Measurements from ENCODE around the gene ANKRD36C. TPM values are rescaled to one million over a fixed set of nuclear protein-coding genes. Genes with fewer than 3 reads are reported as not detected.
"Not testable (repeated sequence)": the region's sequence is repeated elsewhere in the genome, so short reads cannot be mapped to it uniquely, and the experiment has no call there.

The ANKRD36C gene
- total RNA-seq, 1 donor: 46.2 TPM

DNA sequence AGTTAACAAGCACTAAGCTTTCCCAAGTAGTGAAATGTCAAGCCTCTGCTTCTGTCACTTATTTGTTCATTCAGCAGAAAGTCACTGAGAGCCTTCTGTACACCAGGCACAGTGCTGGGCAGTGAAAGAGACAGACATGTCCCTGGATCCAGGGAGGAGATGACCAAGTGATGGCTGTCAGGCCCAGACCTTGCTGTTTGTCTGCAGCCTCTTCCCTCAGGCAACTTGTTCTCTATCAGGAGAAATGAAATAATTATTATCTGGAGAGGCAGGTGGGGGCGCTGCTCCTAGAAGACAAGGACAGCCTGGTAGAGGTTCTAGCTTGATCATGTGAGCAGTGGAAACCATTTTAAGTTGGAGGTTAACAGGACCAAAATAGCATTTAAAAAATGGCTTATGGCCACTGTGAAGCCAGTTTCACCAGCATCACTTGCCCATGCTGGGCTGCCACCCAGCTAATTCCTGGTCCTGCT lies 21.2 kb upstream of the ANKRD36C start:
- H3K4me3 ChIP-seq (ENCODE audit: low read depth, low read length); DNase-seq (ENCODE audit: low read depth): not testable (repeated sequence)

DNA sequence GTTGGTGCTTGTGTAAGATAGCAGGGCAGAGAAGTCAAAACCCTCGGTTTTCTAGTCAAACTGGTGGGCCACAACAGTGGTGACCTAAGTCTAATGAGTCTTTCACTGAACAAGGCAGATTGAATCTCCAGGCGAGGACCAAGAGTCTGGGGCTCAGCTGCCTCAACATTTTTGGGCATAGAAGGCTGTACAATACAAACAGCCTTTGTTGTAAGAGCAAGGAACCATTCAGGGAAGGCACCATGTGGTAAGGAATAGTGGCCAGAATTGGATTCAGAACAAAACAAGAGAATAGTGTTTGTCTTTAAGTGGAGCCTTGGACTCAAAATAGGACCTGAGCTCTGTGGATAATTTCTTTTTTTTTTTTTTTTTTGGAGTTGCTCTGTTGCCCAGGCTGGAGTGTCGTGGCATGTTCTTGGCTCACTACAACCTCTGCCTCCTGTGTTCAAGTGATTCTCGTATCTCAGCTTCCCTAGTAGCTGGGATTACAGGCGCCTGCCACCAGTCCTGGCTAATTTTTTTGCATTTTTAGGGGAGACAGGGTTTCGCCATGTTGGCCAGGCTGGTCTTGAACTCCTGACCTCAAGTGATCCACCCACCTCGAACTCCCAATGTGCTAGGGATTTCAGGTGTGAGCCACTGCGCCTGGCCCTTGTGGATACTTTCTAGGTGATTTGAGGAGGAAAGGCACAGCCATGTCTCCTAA lies 20.6 kb upstream of the ANKRD36C start:
- not testable (repeated sequence) for DNase-seq (ENCODE audit: low read depth); H3K4me3 ChIP-seq (ENCODE audit: low read depth, low read length)

DNA sequence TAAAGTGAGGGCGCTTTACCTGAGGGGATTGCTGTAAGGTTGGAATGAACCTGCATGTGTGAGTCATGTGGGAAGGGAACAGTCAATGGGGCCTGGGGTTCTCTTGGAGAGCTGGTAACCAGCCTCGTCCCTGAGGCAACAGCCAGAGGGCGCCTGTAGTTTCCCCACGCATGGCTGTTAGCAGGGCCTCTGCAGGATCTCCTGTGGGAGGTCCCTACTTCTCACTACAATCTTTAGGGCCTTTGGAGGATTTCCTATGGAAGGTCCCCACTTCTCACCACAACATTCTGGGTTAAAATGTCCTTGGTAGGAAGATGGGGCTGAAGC lies 19.5 kb upstream of the ANKRD36C start:
- peak; percentile 7 for DNase-seq (ENCODE audit: low read depth)
- not testable (repeated sequence) for H3K4me3 ChIP-seq (ENCODE audit: low read depth, low read length)
- TF ChIP-seq, protein P1, sequence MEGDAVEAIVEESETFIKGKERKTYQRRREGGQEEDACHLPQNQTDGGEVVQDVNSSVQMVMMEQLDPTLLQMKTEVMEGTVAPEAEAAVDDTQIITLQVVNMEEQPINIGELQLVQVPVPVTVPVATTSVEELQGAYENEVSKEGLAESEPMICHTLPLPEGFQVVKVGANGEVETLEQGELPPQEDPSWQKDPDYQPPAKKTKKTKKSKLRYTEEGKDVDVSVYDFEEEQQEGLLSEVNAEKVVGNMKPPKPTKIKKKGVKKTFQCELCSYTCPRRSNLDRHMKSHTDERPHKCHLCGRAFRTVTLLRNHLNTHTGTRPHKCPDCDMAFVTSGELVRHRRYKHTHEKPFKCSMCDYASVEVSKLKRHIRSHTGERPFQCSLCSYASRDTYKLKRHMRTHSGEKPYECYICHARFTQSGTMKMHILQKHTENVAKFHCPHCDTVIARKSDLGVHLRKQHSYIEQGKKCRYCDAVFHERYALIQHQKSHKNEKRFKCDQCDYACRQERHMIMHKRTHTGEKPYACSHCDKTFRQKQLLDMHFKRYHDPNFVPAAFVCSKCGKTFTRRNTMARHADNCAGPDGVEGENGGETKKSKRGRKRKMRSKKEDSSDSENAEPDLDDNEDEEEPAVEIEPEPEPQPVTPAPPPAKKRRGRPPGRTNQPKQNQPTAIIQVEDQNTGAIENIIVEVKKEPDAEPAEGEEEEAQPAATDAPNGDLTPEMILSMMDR (IDR thresholded peaks at IDR 0.05; ENCODE audit: insufficient read depth, low read depth, low read length): peak; percentile 10

DNA sequence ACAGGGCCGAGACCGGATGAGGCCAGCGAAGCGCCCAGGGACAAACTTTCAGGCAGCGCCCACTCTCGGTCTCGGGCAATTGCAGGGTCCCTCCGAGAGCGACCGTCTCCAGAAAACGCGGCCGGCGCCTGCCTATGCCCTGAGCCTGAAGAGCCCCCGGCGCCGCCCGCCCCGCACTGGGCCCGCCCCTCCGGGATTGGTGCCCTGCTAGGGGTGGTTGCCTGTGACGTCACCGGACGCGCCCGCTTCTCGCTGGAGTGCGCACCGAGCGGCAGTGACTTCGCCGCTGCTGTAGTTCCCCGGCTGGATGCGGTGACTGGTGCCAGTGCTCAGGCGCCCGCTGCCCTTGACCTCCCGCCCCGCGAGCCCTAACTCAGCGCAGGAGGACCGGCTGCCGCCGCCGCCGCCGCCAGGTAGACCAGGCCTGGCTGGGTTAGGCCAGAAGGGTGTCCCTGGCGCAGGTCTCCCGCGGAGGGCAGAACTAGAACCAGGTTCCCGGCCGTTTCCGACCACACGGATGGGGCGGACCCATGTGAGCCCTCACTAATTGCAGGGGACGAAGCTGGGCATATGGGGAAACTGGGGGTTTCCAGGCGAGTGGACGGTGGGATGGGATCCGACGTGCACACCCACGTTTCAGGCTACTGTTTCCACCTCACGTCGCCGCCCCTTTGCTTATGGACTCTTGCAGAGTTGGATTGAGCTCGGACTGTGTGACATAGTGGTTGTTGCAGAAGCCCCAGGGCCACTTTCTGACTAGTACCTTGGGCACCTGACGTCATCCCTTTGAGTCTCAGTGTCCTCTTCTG lies 18.9 kb upstream of the ANKRD36C start:
- peak overlapping the region; percentile 54 for H3K4me3 ChIP-seq (ENCODE audit: low read depth, low read length)
- peak; percentile 81 for DNase-seq (ENCODE audit: low read depth)

DNA sequence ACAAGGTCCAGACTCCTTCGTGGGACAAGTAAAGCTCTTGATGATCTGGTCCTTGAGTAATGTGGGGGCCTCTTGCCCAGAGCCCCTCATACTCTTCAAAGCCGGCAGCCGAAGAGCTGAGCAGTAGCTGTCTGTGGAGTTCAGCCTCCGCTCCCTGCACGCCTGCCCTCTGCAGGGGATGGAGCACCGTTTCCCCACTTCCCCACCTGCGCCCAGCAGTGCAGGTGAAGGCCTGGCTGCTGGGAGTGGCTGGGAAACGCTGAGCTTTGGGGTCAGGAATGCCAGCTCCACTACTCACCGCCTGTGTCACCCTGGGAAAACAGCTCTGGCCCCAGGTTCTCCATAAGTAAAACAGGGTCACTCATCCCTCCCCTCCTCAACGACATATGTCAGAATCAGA lies 18.2 kb upstream of the ANKRD36C start:
- peak overlapping the region; percentile 54 for H3K4me3 ChIP-seq (ENCODE audit: low read depth, low read length)
- DNase-seq (ENCODE audit: low read depth): not testable (repeated sequence)

DNA sequence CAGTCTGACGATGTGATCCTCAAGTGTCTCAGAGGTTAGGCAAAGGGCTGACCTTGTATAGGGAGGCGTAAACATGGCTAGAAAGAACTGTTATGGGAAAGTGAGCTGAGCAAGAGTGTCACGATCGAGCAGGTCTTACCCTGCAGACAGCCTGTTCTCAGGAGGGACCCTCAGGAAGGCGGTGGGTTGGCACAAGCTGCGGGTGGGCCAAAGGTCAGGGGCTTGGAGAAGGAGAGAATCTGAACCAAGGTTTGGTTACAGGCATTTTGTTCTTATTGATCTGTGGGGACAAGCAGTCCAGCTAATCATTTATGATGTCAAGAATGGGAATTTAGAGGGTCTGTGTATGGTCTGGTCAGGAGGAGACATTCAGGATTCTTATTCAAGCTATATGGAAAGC lies 16.4 kb upstream of the ANKRD36C start:
- DNase-seq (ENCODE audit: low read depth); H3K4me3 ChIP-seq (ENCODE audit: low read depth, low read length): not testable (repeated sequence)

DNA sequence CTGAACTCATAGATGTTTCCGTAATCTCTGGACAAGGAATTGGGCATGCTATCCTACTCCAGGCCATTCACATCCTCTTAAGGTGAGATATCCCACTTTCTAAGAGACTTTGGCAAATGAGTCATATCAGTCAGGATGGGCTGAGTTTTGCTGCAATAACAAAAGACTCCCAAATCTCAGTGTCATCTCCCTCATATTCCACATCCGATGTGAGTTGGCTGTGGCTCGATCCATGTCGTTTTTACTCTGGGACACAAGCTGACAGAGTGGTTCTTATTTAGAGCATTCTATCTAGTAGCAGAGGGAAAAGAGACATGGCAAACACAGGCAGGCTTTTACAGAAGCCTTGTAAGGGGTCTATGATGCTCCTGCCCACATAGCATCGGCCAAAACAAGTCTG lies 14.6 kb upstream of the ANKRD36C start:
- not testable (repeated sequence) for H3K4me3 ChIP-seq (ENCODE audit: low read depth, low read length); DNase-seq (ENCODE audit: low read depth)

DNA sequence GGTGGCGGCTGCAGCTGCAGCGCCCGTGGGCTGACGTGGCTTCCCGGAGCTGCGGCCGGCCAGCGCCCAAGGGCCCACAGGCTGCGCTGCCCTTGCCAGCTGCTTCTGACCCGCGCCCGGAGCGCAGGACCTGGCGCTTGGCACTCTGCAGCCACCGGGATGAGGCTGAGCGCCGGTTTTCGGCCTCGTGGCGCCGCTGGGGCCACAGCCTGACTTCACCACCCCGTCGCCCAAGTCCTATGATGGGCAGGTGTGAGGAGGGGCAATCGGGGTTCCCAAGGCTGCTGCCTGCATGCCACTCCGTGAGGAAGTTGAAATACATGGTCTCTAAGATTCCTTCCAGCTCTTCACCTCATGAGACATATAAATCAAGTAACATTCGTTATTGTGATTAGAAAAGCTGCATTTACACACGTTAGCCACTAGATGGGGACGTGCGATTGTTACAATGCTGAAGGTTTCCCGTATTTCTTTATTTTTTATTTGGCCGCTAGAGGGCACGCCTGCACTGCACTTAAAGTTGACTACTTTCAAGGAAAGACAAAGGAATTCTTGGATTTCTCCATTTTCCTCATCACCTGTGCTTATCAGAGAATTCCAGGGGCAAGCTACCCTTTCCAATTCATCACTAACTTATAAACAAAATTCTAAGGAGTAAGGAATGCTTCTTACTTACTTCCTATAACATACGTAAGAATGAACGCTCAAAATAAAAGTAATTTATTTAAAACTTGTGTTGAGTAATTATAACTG lies 1.1 kb upstream of the ANKRD36C start:
- peak; percentile 36 for DNase-seq (ENCODE audit: low read depth)
- peak overlapping the region; percentile 65 for H3K4me3 ChIP-seq (ENCODE audit: low read depth, low read length)

DNA sequence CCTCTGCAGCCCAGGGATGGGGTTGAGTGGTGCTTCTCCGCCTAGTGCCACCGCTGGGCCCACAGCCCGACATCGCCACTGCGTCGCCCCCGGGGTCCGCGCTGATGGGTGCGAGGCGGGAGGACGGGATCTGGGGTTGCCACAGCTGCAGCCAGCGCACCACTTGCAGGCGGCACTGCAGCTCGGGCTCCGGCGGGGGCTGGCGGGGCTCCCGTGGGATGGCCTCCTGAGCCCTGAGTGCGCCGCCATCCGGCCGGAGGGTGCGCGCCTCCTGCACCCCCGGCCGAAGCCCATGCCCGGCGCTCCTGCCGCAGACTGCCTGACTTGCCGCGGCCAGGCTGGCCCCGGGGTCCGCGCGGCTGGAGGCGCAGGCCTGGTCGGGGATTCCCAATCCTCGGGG lies 478 bp upstream of the ANKRD36C start:
- peak overlapping the region; percentile 65 for H3K4me3 ChIP-seq (ENCODE audit: low read depth, low read length)
- DNase-seq (ENCODE audit: low read depth): not testable (repeated sequence)

DNA sequence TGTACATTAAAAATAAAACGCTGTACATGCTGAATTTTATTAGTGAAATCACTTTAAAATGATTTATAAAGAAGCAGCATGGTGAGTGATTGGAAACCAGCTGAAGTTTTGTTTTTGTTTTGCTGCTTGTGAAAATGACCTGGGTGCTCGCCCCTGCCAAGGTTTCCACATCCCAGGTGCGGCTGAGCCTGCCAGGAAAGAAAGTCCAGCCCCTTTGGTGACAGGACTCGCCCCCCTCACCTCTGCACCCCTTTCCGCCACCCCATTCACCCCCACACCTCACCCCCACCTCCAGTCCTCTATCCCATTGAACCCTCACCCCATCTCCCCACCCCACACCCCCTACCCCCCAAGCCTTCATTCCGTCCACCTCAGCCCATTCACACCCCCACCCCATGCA lies 740 bp downstream of the ANKRD36C start:
- H3K4me3 ChIP-seq (ENCODE audit: low read depth, low read length): peak overlapping the region; percentile 45
- not testable (repeated sequence) for DNase-seq (ENCODE audit: low read depth)

DNA sequence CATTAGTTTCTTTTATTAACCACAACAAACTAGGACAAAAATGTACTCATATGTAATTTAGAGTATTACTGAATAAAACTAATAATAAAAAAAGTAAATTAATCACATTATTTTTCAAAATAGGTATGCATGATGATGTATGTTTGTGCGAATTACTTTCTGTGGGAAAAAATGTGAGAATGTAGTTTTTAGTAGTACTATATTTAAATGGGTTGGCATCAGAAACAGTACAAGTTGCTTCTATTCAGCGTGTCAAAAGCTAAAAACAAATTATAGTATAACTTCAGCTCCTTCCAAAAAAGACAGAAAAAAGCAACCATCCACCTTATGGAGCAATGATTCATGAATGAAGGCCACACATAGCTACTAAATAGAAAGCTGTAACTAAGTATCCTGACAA lies 40.0 kb downstream of the ANKRD36C start:
- H3K4me3 ChIP-seq (ENCODE audit: low read depth, low read length); DNase-seq (ENCODE audit: low read depth): not testable (repeated sequence)

DNA sequence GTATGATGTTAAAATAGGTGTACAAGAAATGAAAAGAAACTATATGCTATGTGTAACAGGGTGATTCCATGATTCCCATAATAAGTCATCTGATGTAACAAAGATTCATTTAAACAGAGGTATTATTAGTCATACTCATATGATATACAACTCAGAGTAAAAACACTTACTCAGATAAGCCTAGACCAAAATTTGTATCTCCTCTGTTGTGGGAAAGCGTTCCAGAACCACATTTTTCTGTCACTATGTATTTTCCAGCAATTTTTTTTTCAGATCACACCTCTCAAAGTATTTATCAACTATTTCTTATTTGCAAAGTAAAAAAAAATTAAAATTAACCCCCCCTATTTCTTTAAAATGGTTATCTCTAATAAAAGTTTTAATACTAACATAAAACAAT lies 43.6 kb downstream of the ANKRD36C start:
- H3K4me3 ChIP-seq (ENCODE audit: low read depth, low read length): not testable (repeated sequence)
- DNase-seq (ENCODE audit: low read depth): peak; percentile 30

DNA sequence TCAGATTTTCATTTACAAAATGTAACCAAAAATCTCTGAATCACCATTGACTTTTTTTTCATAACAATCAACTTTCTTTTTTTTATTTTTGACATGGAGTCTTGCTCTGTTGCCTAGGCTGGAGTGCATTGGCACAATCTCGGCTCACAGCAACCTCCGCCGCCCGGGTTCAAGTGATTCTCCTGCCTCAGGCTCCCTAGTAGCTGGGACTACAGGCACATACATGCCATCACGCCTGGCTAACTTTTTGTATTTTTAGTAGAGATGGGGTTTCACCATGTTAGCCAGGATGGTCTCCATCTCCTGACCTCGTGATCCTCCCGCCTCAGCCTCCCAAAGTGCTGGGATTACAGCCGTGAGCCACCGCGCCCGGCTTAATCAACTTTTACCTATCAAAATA lies 51.7 kb downstream of the ANKRD36C start:
- H3K4me3 ChIP-seq (ENCODE audit: low read depth, low read length); DNase-seq (ENCODE audit: low read depth): not testable (repeated sequence)

DNA sequence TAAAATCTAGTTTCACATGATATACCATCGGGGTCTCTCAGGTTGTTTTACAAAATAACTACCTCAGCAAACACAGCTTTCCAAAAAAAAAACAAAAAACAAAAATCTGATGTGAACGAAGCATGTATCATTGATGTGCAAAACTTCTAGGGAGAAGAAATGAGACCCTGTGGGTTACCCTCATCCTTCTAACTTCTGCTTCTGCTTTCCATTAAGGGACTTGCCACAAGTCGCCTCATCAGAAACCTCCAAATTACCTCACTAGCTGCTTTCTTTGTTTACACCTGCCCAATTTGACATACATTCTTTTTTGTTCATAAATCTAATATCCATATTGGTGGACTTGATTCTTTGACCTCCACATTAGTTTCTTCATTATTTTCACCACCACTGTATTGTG lies 60.9 kb downstream of the ANKRD36C start:
- H3K4me3 ChIP-seq (ENCODE audit: low read depth, low read length): not testable (repeated sequence)

DNA sequence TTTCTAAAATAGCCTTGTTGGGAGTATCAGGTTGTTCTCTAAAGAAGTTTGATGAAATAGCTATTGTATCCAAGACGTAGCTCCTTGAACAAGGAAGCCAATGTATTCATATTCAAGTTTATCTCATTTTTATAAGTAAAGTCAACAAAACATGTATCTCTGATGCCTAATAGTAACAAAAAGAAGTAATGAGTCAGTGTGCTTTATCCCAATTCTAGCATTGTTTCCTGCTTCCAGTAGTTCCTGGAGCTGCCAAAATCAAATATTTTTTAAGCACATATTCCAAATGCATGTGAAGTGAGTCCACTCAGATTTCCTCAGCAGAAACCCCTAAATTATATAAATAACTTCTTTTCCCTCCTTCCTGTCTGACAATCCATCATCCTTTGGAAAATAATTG lies 74.6 kb downstream of the ANKRD36C start:
- DNase-seq (ENCODE audit: low read depth); H3K4me3 ChIP-seq (ENCODE audit: low read depth, low read length): not testable (repeated sequence)

More for the DNA sequence above, 60.9 kb downstream of the ANKRD36C start:
- DNase-seq (ENCODE audit: low read depth): not testable (repeated sequence)

DNA sequence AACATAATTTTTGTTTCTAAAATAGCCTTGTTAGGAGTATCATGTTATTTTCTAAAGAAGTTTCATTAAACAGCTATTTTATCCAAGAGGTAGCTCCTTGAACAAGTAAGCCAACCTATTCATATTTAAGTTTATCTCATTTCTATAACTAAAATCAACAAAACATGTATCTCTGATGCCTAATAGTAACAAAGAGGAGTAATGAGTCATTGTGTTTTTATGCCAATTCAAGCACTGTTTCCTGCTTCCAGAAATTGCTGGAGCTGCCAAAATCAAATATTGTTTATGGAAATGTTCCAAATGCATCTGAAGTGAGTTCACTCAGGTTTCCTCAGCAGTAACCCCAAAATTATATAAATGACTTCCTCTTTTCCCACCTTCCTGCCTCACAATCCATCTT lies 76.5 kb downstream of the ANKRD36C start:
- not testable (repeated sequence) for DNase-seq (ENCODE audit: low read depth); H3K4me3 ChIP-seq (ENCODE audit: low read depth, low read length)

DNA sequence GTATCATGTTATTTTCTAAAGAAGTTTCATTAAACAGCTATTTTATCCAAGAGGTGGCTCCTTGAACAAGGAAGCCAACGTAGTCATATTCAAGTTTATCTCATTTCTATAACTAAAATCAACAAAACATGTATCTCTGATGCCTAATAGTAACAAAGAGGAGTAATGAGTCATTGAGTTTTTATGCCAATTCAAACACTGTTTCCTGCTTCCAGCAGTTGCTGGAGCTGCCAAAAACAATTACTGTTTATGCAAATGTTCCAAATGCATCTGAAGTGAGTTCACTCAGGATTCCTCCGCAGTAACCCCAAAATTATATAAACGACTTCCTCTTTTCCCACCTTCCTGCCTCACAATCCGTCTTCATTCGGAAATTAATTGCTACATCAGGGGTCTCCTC lies 80.2 kb downstream of the ANKRD36C start:
- DNase-seq (ENCODE audit: low read depth): peak; percentile 40
- H3K4me3 ChIP-seq (ENCODE audit: low read depth, low read length): not testable (repeated sequence)

DNA sequence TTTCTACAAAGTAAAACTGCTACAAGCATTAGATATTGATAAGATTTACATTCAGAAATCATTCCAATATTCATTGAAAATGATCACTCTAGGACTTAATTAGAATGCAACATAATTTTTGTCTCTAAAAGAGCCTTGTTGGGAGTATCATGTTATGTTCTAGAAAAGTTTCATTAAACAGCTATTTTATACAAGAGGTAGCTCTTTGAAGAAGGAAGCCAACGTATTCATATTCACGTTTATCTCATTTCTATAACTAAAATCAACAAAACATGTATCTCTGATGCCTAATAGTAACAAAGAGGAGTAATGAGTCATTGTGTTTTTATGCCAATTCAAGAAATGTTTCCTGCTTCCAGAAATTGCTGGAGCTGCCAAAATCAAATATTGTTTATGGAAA lies 97.2 kb downstream of the ANKRD36C start:
- H3K4me3 ChIP-seq (ENCODE audit: low read depth, low read length); DNase-seq (ENCODE audit: low read depth): not testable (repeated sequence)

Measured in fibroblast of villous mesenchyme (primary cell).